SK-N-SH treated with all-trans-retinoic acid at 6 μM for 48 hours (cell line): Measurements from ENCODE around the gene SUMO3.

ENCODE experiments used
- ATAC-seq: fragments of 200-7000 bp; cut with Tn5 transposase; 3 replicates; pipeline ENCODE4 v1.9.1; 2020; ENCODE audit warnings: mild to moderate bottlenecking, moderate library complexity
- ARNTL ChIP-seq: fragments of 450-650 bp; formaldehyde crosslinking; IDR thresholded peaks from 2 replicates; pipeline ENCODE4 v1.5.0; 2020; ENCODE audit warnings: low read depth, mild to moderate bottlenecking, moderate library complexity, borderline replicate concordance
- BACH2 ChIP-seq: fragments of 250-450 bp; sonication (Bioruptor Pico); IDR thresholded peaks from 2 replicates; pipeline ENCODE4 v1.9.0; 2021; ENCODE audit warnings: mild to moderate bottlenecking, borderline replicate concordance
- CREB5 ChIP-seq: fragments of 250-450 bp; sonication (Bioruptor Pico); IDR thresholded peaks from 2 replicates; pipeline ENCODE4 v1.5.1; 2020; ENCODE audit warnings: low read depth, mild to moderate bottlenecking, moderate library complexity
- CSRNP3 ChIP-seq: fragments of 250-450 bp; sonication (Bioruptor Pico); IDR thresholded peaks from 2 replicates; pipeline ENCODE4 v1.5.1; 2021; ENCODE audit warnings: mild to moderate bottlenecking, moderate library complexity
- ESRRG ChIP-seq: fragments of 250-450 bp; sonication (Bioruptor Pico); IDR thresholded peaks from 2 replicates; pipeline ENCODE4 v1.6.1; 2021; ENCODE audit warnings: mild to moderate bottlenecking
- GLIS3 ChIP-seq: fragments of 250-450 bp; sonication (Bioruptor Pico); IDR thresholded peaks from 2 replicates; pipeline ENCODE4 v1.5.0; 2020; ENCODE audit warnings: mild to moderate bottlenecking, moderate library complexity
- ISL1 ChIP-seq: fragments of 250-450 bp; sonication (Bioruptor Pico); IDR thresholded peaks from 2 replicates; pipeline ENCODE4 v2.1.2; 2022; ENCODE audit warnings: mild to moderate bottlenecking, moderate library complexity
- OSR1 ChIP-seq: fragments of 250-450 bp; sonication (Bioruptor Pico); IDR thresholded peaks from 2 replicates; pipeline ENCODE4 v1.8.0; 2022; ENCODE audit warnings: moderate library complexity, mild to moderate bottlenecking, inconsistent platforms
- PATZ1 ChIP-seq: fragments of 250-450 bp; sonication (Bioruptor Pico); IDR thresholded peaks from 2 replicates; pipeline ENCODE4 v1.8.0; 2020; ENCODE audit warnings: mild to moderate bottlenecking, moderate library complexity, borderline replicate concordance
- POU6F1 ChIP-seq: fragments of 250-450 bp; sonication (Bioruptor Pico); IDR thresholded peaks from 2 replicates; pipeline ENCODE4 v1.8.0; 2021; ENCODE audit warnings: low read depth, mild to moderate bottlenecking, moderate library complexity, borderline replicate concordance
- PPARA ChIP-seq: fragments of 250-450 bp; sonication (Bioruptor Pico); IDR thresholded peaks from 2 replicates; pipeline ENCODE4 v1.5.0; 2020; ENCODE audit warnings: mild to moderate bottlenecking, borderline replicate concordance
- SNAI2 ChIP-seq: fragments of 250-450 bp; sonication (Bioruptor Pico); IDR thresholded peaks from 2 replicates; pipeline ENCODE4 v1.5.0; 2020; ENCODE audit warnings: mild to moderate bottlenecking, moderate library complexity
- TCF4 ChIP-seq: fragments of 250-450 bp; sonication (Bioruptor Pico); IDR thresholded peaks from 2 replicates; pipeline ENCODE4 v1.8.0; 2021; ENCODE audit warnings: mild to moderate bottlenecking, moderate library complexity, borderline replicate concordance
- TOX ChIP-seq: fragments of 250-450 bp; sonication (Bioruptor Pico); IDR thresholded peaks from 2 replicates; pipeline ENCODE4 v1.8.0; 2021; ENCODE audit warnings: mild to moderate bottlenecking, moderate library complexity, borderline replicate concordance
- TSHZ2 ChIP-seq: fragments of 250-450 bp; sonication (Bioruptor Pico); IDR thresholded peaks from 2 replicates; pipeline ENCODE4 v1.5.0; 2020; ENCODE audit warnings: mild to moderate bottlenecking, moderate library complexity
- ZC3H10 ChIP-seq: fragments of 250-450 bp; sonication (Bioruptor Pico); IDR thresholded peaks from 2 replicates; pipeline ENCODE4 v1.5.1; 2021; ENCODE audit warnings: mild to moderate bottlenecking, moderate library complexity
- ZFP30 ChIP-seq: fragments of 450-650 bp; formaldehyde crosslinking; IDR thresholded peaks from 2 replicates; pipeline ENCODE4 v1.5.0; 2022; ENCODE audit warnings: mild to moderate bottlenecking, moderate library complexity
- ZNF70 ChIP-seq: fragments of 450-650 bp; formaldehyde crosslinking; IDR thresholded peaks from 2 replicates; pipeline ENCODE4 v1.5.0; 2020; ENCODE audit warnings: mild to moderate bottlenecking, moderate library complexity
- ZNF8 ChIP-seq: fragments of 450-650 bp; formaldehyde crosslinking; IDR thresholded peaks from 2 replicates; pipeline ENCODE4 v1.5.0; 2020; ENCODE audit warnings: mild to moderate bottlenecking, moderate library complexity

SUMO3 gene

GRCh38 chr21:44767834-44768831 lies 49.7 kb downstream of the SUMO3 start:
- ATAC-seq: no peak
- TF ChIP-seq ARNTL (CRISPR knock-in tag): no peak
- TF ChIP-seq ZNF8: no peak
- TF ChIP-seq CSRNP3 (CRISPR knock-in tag): no peak
- TF ChIP-seq POU6F1 (CRISPR knock-in tag): no peak
- TF ChIP-seq CREB5 (CRISPR knock-in tag): no peak
- TF ChIP-seq PATZ1 (CRISPR knock-in tag): no peak
- no peak for TF ChIP-seq TSHZ2 (CRISPR knock-in tag)
- TF ChIP-seq TCF4 (CRISPR knock-in tag): no peak
- TF ChIP-seq BACH2 (CRISPR knock-in tag): no peak
- no peak for TF ChIP-seq ZNF70 (CRISPR knock-in tag)
- TF ChIP-seq ESRRG (CRISPR knock-in tag): no peak

- no peak; the same call in 2 of the 3 replicates for ATAC-seq
- no peak for TF ChIP-seq CREB5 (CRISPR knock-in tag)
- TF ChIP-seq PPARA (CRISPR knock-in tag): no peak
- no peak for TF ChIP-seq TOX
- no peak for TF ChIP-seq ZFP30 (CRISPR knock-in tag)
- TF ChIP-seq POU6F1 (CRISPR knock-in tag): no peak
- TF ChIP-seq ISL1 (CRISPR knock-in tag): no peak
- no peak for TF ChIP-seq TSHZ2 (CRISPR knock-in tag)
- no peak for TF ChIP-seq ZC3H10 (CRISPR knock-in tag)
- no peak for TF ChIP-seq OSR1 (CRISPR knock-in tag)
- TF ChIP-seq BACH2 (CRISPR knock-in tag): no peak
- no peak for TF ChIP-seq GLIS3 (CRISPR knock-in tag)
- no peak for TF ChIP-seq TCF4 (CRISPR knock-in tag)
- TF ChIP-seq ZNF70 (CRISPR knock-in tag): no peak
- no peak for TF ChIP-seq SNAI2 (CRISPR knock-in tag)
These were observed 51.0 kb downstream of the SUMO3 start for GRCh38 chr21:44766818-44767354.
